ENCODE measurements around the gene TANGO2. TPM values are rescaled to one million over a fixed set of nuclear protein-coding genes. Genes with fewer than 3 reads are reported as not detected.

Gene TANGO2
- total RNA-seq, 1 experiment from 2014 or later: 33.5 TPM

GRCh38 chr22:20099099-20099711 is 78.3 kb downstream of the TANGO2 start:
- DNase-seq: no peak
- Mint-ChIP-seq H3K36me3 (ENCODE audit: insufficient read depth, unreplicated experiment) (peaks cover 66% of the 10 kb centered on the region), H3K9me3 (ENCODE audit: low read depth, unreplicated experiment) (no peaks in the 10 kb centered on the region), H3K4me3 (ENCODE audit: low read depth, unreplicated experiment) (no peak overlapping the region), H3K4me1 (ENCODE audit: low read depth, unreplicated experiment) (no peaks in the 10 kb centered on the region), H3K27me3 (ENCODE audit: unreplicated experiment) (no peaks in the 10 kb centered on the region), H3K27ac (ENCODE audit: unreplicated experiment) (no peak overlapping the region)
- TF ChIP-seq CTCF (IDR thresholded peaks at IDR 0.05; ENCODE audit: unreplicated experiment): no peak
- intact Hi-C loops (cut with micrococcal nuclease; ENCODE audit: unreplicated experiment): no loop called here
- CTCF ChIA-PET: no interaction called here
- no TSS peak for BruUV-seq (replicated peaks)

- BruUV-seq (replicated peaks): no TSS peak
- no peak overlapping the region for H3K27ac Mint-ChIP-seq (ENCODE audit: unreplicated experiment)
- CTCF ChIA-PET: no interaction called here
- no peak for TF ChIP-seq CTCF (IDR thresholded peaks at IDR 0.05; ENCODE audit: unreplicated experiment)
- no peaks in the 10 kb centered on the region for H3K9me3 Mint-ChIP-seq (ENCODE audit: low read depth, unreplicated experiment)
- H3K36me3 Mint-ChIP-seq (ENCODE audit: insufficient read depth, unreplicated experiment): peaks cover 47% of the 10 kb centered on the region
- no peak overlapping the region for H3K4me3 Mint-ChIP-seq (ENCODE audit: low read depth, unreplicated experiment)
- no peak for DNase-seq
- no peaks in the 10 kb centered on the region for H3K27me3 Mint-ChIP-seq (ENCODE audit: unreplicated experiment)
- H3K4me1 Mint-ChIP-seq (ENCODE audit: low read depth, unreplicated experiment): no peaks in the 10 kb centered on the region
- intact Hi-C loops (cut with micrococcal nuclease; ENCODE audit: unreplicated experiment): no loop called here
Measured at GRCh38 chr22:20101638-20102037, 80.7 kb downstream of the TANGO2 start.

DNA sequence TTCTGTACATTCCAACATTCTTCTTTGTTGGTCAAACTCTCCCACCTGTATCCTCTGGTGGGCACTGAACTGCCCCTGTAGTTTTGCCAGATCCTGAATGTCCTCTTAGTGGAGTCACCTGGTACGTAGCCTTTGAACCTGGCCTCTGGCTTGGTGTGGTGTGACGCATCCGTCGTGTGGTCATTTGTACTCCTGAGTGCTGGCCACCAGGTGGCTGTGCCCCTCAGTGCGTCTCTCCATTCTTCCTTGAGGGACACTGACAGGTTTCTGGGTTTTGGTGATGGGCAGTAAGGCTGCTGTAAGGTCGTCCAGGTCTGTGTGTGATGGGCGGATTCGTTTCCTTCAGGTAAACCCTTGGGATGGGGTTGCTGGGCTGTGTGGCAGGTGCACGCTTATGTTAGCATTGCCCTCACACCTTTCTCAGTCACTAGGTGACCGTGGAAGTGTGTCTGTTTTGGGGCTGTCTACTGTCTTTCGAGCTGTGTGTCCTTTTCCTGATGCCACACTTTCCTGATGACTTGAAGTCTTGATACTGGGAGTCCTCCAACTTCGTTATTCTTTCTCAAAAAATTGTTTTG is 81.4 kb downstream of the TANGO2 start:
- BruUV-seq (replicated peaks): no TSS peak
- H3K27ac Mint-ChIP-seq (ENCODE audit: unreplicated experiment): no peak overlapping the region
- H3K4me1 Mint-ChIP-seq (ENCODE audit: low read depth, unreplicated experiment): no peaks in the 10 kb centered on the region
- CTCF ChIA-PET: interaction anchor here (0.9 kb wide), 1 partner anchor 23 kb away, joined by 5 read pairs; no protein-coding TSS in a partner anchor
- no peak overlapping the region for H3K4me3 Mint-ChIP-seq (ENCODE audit: low read depth, unreplicated experiment)
- no peaks in the 10 kb centered on the region for H3K9me3 Mint-ChIP-seq (ENCODE audit: low read depth, unreplicated experiment)
- H3K27me3 Mint-ChIP-seq (ENCODE audit: unreplicated experiment): no peaks in the 10 kb centered on the region
- H3K36me3 Mint-ChIP-seq (ENCODE audit: insufficient read depth, unreplicated experiment): peaks cover 45% of the 10 kb centered on the region
- intact Hi-C loops (cut with micrococcal nuclease; ENCODE audit: unreplicated experiment): no loop called here
- TF ChIP-seq CTCF (IDR thresholded peaks at IDR 0.05; ENCODE audit: unreplicated experiment): no peak
- no peak for DNase-seq

- no peak for DNase-seq
- BruUV-seq (replicated peaks): no TSS peak
- no peaks in the 10 kb centered on the region for H3K4me1 Mint-ChIP-seq (ENCODE audit: low read depth, unreplicated experiment)
- no peak overlapping the region for H3K4me3 Mint-ChIP-seq (ENCODE audit: low read depth, unreplicated experiment)
- intact Hi-C loops (cut with micrococcal nuclease; ENCODE audit: unreplicated experiment): no loop called here
- H3K36me3 Mint-ChIP-seq (ENCODE audit: insufficient read depth, unreplicated experiment): peaks cover 60% of the 10 kb centered on the region
- no peaks in the 10 kb centered on the region for H3K9me3 Mint-ChIP-seq (ENCODE audit: low read depth, unreplicated experiment)
- TF ChIP-seq CTCF (IDR thresholded peaks at IDR 0.05; ENCODE audit: unreplicated experiment): no peak
- H3K27me3 Mint-ChIP-seq (ENCODE audit: unreplicated experiment): no peaks in the 10 kb centered on the region
- CTCF ChIA-PET: no interaction called here
- no peak overlapping the region for H3K27ac Mint-ChIP-seq (ENCODE audit: unreplicated experiment)
Measured at GRCh38 chr22:20105456-20106204, 84.7 kb downstream of the TANGO2 start.

Measured in Calu3 (cell line).